ENCODE data around the gene TRIM63.

Gene TRIM63

GRCh38 chr1:26044971-26045721, 22.3 kb downstream of the TRIM63 start:
- no peak overlapping the region for H3K27ac ChIP-seq
- ChIA-PET POLR2A (ENCODE audit: low non-redundant PET) (no interaction called here), CTCF (interaction anchor here (0.7 to 1.5 kb wide), 3 partner anchors 9 to 100 kb away, joined by 3 to 6 read pairs (median 4); no protein-coding TSS in a partner anchor)
- TF ChIP-seq CTCF (conservative IDR thresholded peaks at IDR 0.05; ENCODE audit: low read depth): no peak
- no peak for DNase-seq (ENCODE audit: low spot score)

- no peak for DNase-seq (ENCODE audit: low spot score)
- H3K27ac ChIP-seq: no peak overlapping the region
- no peak for TF ChIP-seq CTCF (conservative IDR thresholded peaks at IDR 0.05; ENCODE audit: low read depth)
- ChIA-PET CTCF (interaction anchor here (0.5 to 1.5 kb wide), 4 partner anchors 8 to 101 kb away, joined by 3 to 6 read pairs (median 4); no protein-coding TSS in a partner anchor), POLR2A (ENCODE audit: low non-redundant PET) (no interaction called here)
Observed at GRCh38 chr1:26044414-26044813, 23.0 kb downstream of the TRIM63 start.

GRCh38 chr1:26043765-26044164, 23.7 kb downstream of the TRIM63 start:
- POLR2A ChIA-PET (ENCODE audit: low non-redundant PET): no interaction called here
- H3K27ac ChIP-seq: no peak overlapping the region
- CTCF ChIA-PET: interaction anchor here (0.5 to 1.2 kb wide), 3 partner anchors 7 to 17 kb away, joined by 3 to 6 read pairs (median 4); no protein-coding TSS in a partner anchor
- DNase-seq (ENCODE audit: low spot score): no peak
- TF ChIP-seq CTCF (conservative IDR thresholded peaks at IDR 0.05; ENCODE audit: low read depth): no peak

- ChIA-PET POLR2A (ENCODE audit: low non-redundant PET) (no interaction called here), CTCF (interaction anchor here (0.9 kb wide), 1 partner anchor 103 kb away, joined by 3 read pairs; no protein-coding TSS in a partner anchor)
- TF ChIP-seq CTCF (conservative IDR thresholded peaks at IDR 0.05; ENCODE audit: low read depth): no peak
- no peak for DNase-seq (ENCODE audit: low spot score)
- no peak overlapping the region for H3K27ac ChIP-seq
Observed at GRCh38 chr1:26041978-26042377, 25.5 kb downstream of the TRIM63 start.

- no peak for DNase-seq (ENCODE audit: low spot score)
- POLR2A ChIA-PET (ENCODE audit: low non-redundant PET): no interaction called here
- TF ChIP-seq CTCF (conservative IDR thresholded peaks at IDR 0.05; ENCODE audit: low read depth): no peak
- CTCF ChIA-PET: interaction anchor here (0.9 kb wide), 1 partner anchor 104 kb away, joined by 3 read pairs; no protein-coding TSS in a partner anchor
- H3K27ac ChIP-seq: no peak overlapping the region
Observed at GRCh38 chr1:26041401-26041800, 26.0 kb downstream of the TRIM63 start.

- DNase-seq (ENCODE audit: low spot score): no peak
- ChIA-PET POLR2A (ENCODE audit: low non-redundant PET) (no interaction called here), CTCF (interaction anchor here (1.2 kb wide), 1 partner anchor 431 kb away, joined by 4 read pairs; no protein-coding TSS in a partner anchor)
- no peak for TF ChIP-seq CTCF (conservative IDR thresholded peaks at IDR 0.05; ENCODE audit: low read depth)
- H3K27ac ChIP-seq: no peak overlapping the region
Observed at GRCh38 chr1:26038904-26039303, 28.5 kb downstream of the TRIM63 start.
